Measurements from ENCODE around the gene PSMB11.

Gene PSMB11

DNA sequence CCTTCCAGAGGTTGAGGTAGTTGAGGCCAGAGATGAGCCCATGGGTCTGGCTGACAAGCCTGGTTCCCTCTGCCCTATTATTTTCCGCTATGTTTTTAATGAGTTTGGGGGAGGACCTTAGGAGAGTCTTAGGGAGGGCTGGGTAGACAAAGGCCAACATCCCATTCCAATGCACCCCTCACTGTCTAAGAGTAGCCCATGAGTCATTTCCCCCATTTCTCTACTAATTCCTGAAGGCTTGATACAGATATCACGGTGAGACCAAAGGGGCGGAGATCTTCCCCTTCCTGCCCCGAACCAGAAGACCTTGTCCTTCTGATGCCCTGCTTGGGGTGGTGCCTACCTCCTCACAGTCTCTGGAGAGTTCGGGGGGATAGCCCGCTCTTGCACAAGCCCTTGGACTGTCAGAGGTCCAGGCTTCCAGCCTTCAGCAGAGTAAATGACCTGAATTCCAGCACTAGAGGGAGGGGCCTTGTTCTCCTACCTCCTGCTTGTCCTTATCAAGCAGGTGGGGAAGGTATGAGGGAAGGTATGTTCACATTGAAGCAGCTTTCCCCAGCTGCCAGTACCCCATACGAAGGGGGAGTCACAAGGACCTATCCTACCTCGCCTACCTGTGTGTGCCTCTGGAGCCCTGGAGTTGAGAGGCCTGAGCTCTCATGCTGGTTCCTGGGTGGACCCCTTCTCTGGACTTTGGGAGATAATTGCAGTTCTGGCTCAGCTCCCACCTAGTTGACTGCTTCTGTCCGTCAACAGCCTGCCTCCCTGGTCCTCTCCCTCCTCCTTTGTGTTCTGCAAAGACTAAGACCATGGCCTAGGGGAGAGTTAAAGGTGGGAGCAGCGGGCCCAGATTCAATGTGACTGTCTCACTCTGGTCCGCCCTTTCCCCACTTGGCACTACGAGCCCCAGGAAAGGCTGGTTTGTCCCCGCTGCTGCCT, 3.7 kb downstream of the PSMB11 start:
- Histone ChIP-seq H3K79me2 (ENCODE audit: control insufficient read depth, low read length) (no peaks in the 10 kb centered on the region), H3K4me3 (ENCODE audit: low read length) (no peak overlapping the region), H3K4me1 (ENCODE audit: control insufficient read depth, low read length) (no peaks in the 10 kb centered on the region), H3K9me2 (replicated peaks; ENCODE audit: control insufficient read depth, low read length) (no peaks in the 10 kb centered on the region), H3K9me3 (ENCODE audit: control insufficient read depth, insufficient read depth, low read length) (no peaks in the 10 kb centered on the region), H3K27me3 (ENCODE audit: control insufficient read depth, low read length) (no peaks in the 10 kb centered on the region), H3K4me2 (ENCODE audit: low read length) (no peak overlapping the region), H3K27ac (ENCODE audit: low read depth, low read length) (no peak overlapping the region), H4K20me1 (ENCODE audit: control insufficient read depth, insufficient read depth, low read depth, low read length) (no peaks in the 10 kb centered on the region), H3K36me3 (ENCODE audit: control insufficient read depth, low read length) (no peaks in the 10 kb centered on the region), H3F3A (ENCODE audit: control insufficient read depth, insufficient read depth) (no peaks in the 10 kb centered on the region)
- no peak for TF ChIP-seq EZH2phosphoT487 (IDR thresholded peaks at IDR 0.05; ENCODE audit: borderline replicate concordance, low read length)
- TF ChIP-seq CTCF (IDR thresholded peaks at IDR 0.05; ENCODE audit: low read depth, low read length, poor library complexity, severe bottlenecking): no peak

DNA sequence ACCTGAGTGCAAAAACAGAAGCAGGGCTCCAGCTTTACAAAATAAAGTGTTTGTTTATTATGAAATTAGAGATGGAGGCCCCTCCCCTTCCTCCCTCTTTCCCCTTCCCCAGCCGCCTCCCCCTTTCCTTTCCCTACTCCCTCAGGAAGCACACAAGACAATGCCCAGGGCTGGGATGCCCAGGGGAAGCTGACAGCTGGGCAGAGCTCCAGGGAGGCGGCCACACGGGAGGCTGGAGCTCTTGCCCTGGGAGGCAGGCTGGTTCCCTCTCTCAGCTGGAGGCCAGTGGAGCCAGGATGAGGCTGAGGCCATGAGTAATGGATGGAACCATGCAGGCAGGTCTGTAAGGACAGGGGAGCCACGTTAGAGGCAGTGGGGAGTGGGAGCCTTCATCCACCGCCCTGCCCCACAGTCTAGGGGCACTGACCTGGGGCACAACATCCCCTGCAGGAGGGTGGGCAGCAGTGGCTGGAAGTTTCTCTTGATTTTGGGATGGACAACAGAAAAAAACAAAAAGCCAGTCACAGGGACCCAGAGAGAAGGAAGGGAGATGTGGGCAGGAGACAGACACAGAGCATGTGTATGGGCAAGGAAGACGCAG, 5.1 kb downstream of the PSMB11 start:
- TF ChIP-seq EZH2phosphoT487 (IDR thresholded peaks at IDR 0.05; ENCODE audit: borderline replicate concordance, low read length): no peak
- no peak for TF ChIP-seq CTCF (IDR thresholded peaks at IDR 0.05; ENCODE audit: low read depth, low read length, poor library complexity, severe bottlenecking)
- H3K4me2 ChIP-seq (ENCODE audit: low read length): no peak overlapping the region
- no peak overlapping the region for H3K27ac ChIP-seq (ENCODE audit: low read depth, low read length)
- no peaks in the 10 kb centered on the region for H3K4me1 ChIP-seq (ENCODE audit: control insufficient read depth, low read length)
- H4K20me1 ChIP-seq (ENCODE audit: control insufficient read depth, insufficient read depth, low read depth, low read length): no peaks in the 10 kb centered on the region
- H3K79me2 ChIP-seq (ENCODE audit: control insufficient read depth, low read length): no peaks in the 10 kb centered on the region
- H3K9me2 ChIP-seq (replicated peaks; ENCODE audit: control insufficient read depth, low read length): no peaks in the 10 kb centered on the region
- no peaks in the 10 kb centered on the region for H3K36me3 ChIP-seq (ENCODE audit: control insufficient read depth, low read length)
- no peak overlapping the region for H3K4me3 ChIP-seq (ENCODE audit: low read length)
- H3K9me3 ChIP-seq (ENCODE audit: control insufficient read depth, insufficient read depth, low read length): no peaks in the 10 kb centered on the region
- no peaks in the 10 kb centered on the region for H3K27me3 ChIP-seq (ENCODE audit: control insufficient read depth, low read length)
- H3F3A ChIP-seq (ENCODE audit: control insufficient read depth, insufficient read depth): no peaks in the 10 kb centered on the region

DNA sequence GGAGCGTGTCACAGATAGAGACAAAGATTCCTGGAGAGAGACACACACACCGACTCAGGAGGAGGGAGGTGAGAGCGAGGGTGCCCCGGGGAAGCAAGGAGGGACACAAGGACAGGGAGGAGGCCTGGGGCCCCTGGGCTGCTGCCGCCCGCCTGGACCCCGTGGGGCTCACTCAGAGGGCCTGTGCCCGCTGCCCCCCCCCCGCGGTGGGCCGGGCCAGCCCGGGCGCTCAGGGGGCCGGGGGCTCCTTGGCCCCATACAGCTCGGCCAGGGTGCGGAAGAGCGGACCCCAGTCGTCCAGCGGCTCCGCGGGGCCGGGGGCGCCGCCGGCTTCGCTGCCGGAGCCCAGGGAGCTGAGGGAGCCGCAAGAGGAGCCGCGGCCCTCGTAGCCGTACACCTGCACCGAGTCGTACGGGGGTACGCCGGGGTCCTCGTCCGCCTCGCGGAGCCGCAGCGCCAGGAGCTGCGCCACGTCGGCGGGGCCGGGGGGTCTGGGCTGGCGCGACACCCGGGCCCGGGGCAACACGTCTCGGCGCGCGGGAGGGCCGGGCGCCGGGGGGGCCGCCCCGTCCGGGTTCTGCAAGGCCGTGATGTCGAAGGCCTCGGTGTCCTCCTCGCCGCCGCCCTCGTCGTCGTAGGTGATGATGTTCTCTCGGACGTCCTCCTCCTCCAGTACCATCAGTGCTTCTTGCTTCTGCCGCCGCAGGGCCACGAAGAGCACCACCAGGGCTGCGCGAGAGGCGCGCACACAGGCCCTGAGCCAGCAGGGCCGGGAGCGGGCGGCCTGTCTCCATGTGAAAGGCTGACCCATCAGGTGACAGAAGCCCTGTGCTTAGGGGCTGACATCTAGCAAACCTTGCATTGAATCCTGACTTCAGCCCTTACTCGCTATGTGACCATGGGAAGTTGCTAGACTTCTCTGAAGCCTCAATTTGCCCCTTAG, 6.0 kb downstream of the PSMB11 start:
- Histone ChIP-seq H3K36me3 (ENCODE audit: control insufficient read depth, low read length) (no peaks in the 10 kb centered on the region), H3K79me2 (ENCODE audit: control insufficient read depth, low read length) (no peaks in the 10 kb centered on the region), H3K4me2 (ENCODE audit: low read length) (no peak overlapping the region), H3K9me3 (ENCODE audit: control insufficient read depth, insufficient read depth, low read length) (no peaks in the 10 kb centered on the region), H3K4me3 (ENCODE audit: low read length) (no peak overlapping the region), H3K27me3 (ENCODE audit: control insufficient read depth, low read length) (no peaks in the 10 kb centered on the region), H3F3A (ENCODE audit: control insufficient read depth, insufficient read depth) (no peaks in the 10 kb centered on the region), H4K20me1 (ENCODE audit: control insufficient read depth, insufficient read depth, low read depth, low read length) (no peaks in the 10 kb centered on the region), H3K27ac (ENCODE audit: low read depth, low read length) (no peak overlapping the region), H3K4me1 (ENCODE audit: control insufficient read depth, low read length) (no peaks in the 10 kb centered on the region), H3K9me2 (replicated peaks; ENCODE audit: control insufficient read depth, low read length) (no peaks in the 10 kb centered on the region)
- TF ChIP-seq CTCF (IDR thresholded peaks at IDR 0.05; ENCODE audit: low read depth, low read length, poor library complexity, severe bottlenecking) (no peak), EZH2phosphoT487 (IDR thresholded peaks at IDR 0.05; ENCODE audit: borderline replicate concordance, low read length) (no peak)
